ENCODE data around the gene KRTAP29-1.
"Not testable (repeated sequence)": the region's sequence is repeated elsewhere in the genome, so short reads cannot be mapped to it uniquely, and the experiment has no call there.

The KRTAP29-1 gene

GRCh38 chr17:41296846-41297245 lies 5.8 kb downstream of the KRTAP29-1 start:
- no peak for DNase-seq

DNA sequence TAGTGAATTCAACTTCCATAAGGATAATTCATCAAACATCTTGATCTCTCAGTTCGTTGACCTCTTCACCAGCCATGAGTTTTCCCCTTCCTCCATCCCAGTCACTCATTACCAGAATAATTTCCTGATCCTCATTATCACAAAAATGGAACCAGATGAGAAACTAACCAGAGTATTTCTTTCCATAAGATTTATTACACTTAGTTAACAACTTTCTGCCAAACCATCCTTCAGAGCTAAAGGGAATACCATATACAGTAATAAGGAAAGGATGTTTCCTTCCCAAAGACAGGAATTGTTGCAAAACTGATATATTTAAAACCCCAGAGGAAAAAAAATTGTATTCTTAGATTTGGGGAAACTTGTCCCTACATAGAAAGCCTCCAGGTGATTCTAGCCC lies 8.6 kb downstream of the KRTAP29-1 start:
- no peak for DNase-seq

DNA sequence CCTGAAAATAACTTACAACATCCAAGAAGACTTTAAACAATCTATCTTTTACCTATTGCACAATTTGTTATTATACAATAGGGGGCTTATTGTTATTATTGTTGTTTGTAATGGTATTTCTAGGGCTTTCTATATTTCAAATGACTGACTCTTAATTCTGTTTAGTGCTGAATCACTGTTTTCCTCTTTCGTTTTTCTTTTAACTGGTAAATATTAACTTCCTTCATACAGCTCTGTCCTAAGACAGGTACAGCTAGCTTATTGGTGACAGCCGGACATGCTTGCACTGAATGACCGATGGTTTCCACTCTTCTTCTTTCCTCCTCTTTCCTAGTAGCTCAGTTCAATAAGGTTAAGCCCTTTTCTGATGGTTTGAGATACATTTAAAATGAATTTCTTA lies 15.6 kb downstream of the KRTAP29-1 start:
- DNase-seq: no peak

GRCh38 chr17:41284546-41284945 lies 18.1 kb downstream of the KRTAP29-1 start:
- DNase-seq: no peak

DNA sequence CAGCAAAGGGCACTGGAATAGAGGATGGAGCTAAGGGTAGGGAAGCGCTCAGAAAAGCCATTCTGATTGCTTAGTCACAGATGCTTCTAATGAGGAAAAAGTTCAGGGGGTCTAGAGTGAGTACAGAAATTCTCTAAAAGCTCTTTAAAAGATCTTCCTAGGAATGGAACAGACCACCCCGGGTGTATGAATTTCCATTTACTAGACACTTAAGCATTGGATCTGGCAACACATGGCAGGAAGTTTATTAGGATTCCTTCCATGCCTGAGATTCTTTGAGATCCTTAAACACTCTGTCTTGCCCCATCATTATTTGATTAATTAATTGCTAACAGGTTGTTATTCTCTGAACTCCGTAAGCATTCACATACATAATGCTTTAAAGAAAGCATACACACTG lies 18.6 kb downstream of the KRTAP29-1 start:
- no peak for DNase-seq

- DNase-seq: no peak
These were observed 24.3 kb downstream of the KRTAP29-1 start for GRCh38 chr17:41278176-41278955.

DNA sequence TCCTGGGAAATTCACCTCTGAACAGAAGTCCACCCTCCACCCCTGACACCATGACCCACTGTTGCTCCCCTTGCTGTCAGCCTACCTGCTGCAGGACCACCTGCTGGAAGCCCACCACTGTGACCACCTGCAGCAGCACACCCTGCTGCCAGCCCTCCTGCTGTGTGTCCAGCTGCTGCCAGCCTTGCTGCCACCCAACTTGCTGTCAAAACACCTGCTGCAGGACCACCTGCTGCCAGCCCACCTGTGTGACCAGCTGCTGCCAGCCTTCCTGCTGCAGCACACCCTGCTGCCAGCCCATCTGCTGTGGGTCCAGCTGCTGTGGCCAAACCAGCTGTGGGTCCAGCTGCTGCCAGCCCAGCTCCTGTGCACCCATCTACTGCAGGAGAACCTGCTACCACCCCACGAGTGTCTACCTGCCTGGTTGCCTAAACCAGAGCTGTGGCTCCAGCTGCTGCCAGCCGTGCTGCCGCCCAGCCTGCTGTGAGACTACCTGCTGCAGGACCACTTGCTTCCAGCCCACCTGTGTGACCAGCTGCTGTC lies 26.9 kb downstream of the KRTAP29-1 start, which contains the start of gene KRTAP9-7:
Gene KRTAP9-7, plus strand, starts transcription at position 51 of the 543 bp plus-strand sequence. Its CDS starts 0 bp downstream, at position 51.
- not testable (repeated sequence) for DNase-seq

GRCh38 chr17:41271858-41272257 lies 30.8 kb downstream of the KRTAP29-1 start:
- DNase-seq: no peak

GRCh38 chr17:41271323-41271722 lies 31.3 kb downstream of the KRTAP29-1 start:
- DNase-seq: not testable (repeated sequence)

DNA sequence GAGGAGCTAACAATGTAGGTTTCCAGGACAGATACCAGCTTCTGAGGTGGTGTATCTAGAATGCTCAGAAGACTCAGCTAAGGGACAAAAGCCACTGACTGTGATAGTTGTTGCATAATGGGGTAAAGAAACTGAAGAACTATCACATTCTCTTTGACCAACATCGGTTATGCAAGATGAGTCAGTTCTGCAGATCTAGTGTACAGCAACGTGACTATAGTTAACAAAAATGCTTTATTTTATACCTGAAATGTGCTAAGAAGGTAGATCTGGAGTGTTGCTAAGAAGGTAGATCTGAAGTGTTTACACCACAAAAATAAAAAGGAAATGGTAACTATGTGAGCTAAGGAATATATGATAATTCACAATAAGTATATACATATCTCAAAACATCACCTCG lies 34.9 kb downstream of the KRTAP29-1 start:
- no peak for DNase-seq

DNA sequence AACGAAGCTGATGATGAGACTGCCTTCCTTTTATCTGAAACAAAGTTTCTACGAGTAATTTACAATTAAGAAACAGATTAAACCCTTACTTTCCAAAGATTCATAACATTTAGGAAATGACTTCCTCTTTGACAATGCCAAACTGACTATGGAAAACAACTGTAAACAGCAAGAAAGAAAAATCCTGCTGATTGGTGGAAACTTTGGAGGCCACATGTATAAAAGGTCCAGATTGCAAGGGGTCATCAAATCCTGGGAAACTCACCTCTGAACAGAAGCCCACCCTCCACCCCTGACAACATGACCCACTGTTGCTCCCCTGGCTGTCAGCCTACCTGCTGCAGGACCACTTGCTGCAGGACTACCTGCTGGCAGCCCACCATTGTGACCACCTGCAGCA lies 37.6 kb downstream of the KRTAP29-1 start, which contains the start of gene KRTAP9-6:
Gene KRTAP9-6, plus strand, starts transcription at position 301 of the 400 bp plus-strand sequence. Its CDS starts 0 bp downstream, at position 301.
- DNase-seq: no peak

DNA sequence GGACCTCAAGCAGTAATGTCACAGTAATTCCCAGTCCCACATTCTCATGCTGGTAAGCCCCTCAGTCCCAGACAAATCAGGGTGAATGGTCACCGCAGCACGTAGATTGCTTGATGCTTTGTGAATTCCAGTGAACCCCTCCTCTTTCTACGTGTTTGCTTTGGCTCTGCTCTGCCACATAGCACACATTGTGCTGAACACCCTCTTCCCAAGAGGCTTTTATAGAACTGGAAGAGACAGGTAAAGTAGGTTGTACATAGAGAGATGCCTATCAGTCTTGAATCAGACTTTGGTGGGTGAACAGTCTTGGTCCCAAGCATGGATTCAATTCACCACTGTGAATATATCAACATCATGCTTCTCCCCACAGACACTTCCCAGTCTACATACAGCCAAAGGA lies 38.1 kb downstream of the KRTAP29-1 start:
- no peak for DNase-seq

- no peak for DNase-seq
These were observed 39.4 kb downstream of the KRTAP29-1 start for GRCh38 chr17:41263212-41263611.

GRCh38 chr17:41258406-41258805 lies 44.2 kb downstream of the KRTAP29-1 start:
- DNase-seq: no peak

- DNase-seq: no peak
These were observed 46.4 kb downstream of the KRTAP29-1 start for GRCh38 chr17:41256291-41256685.

DNA sequence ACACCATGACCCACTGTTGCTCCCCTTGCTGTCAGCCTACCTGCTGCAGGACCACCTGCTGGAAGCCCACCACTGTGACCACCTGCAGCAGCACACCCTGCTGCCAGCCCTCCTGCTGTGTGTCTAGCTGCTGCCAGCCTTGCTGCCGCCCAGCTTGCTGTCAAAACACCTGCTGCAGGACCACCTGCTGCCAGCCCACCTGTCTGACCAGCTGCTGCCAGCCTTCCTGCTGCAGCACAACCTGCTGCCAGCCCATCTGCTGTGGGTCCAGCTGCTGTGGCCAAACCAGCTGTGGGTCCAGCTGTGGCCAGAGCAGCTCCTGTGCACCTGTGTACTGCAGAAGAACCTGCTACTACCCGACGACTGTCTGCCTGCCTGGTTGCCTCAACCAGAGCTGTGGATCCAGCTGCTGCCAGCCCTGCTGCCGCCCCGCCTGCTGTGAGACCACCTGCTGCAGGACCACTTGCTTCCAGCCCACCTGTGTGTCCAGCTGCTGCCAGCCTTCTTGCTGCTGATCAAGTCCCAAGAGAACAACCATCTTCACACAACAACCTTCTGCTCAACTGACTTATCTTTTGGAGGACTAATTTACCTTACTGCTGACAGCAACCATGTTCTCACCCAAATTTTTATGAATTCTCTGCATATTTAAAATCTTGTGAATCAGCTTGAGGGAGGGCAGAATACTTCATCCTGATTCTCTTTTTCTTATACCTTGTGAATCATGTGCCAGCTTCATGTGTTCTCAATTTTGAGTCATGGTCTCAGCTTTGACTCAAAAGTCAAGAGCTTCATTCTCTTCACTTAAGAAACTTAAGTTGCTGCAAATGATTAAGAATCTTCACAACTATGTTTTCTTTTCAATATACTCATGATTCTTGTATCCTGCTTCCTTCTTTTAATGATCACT lies 47.0 kb downstream of the KRTAP29-1 start, which contains the start of gene KRTAP9-9:
Gene KRTAP9-9, plus strand, starts transcription at position 4 of the 910 bp plus-strand sequence.
- not testable (repeated sequence) for DNase-seq

GRCh38 chr17:41254861-41255260 lies 47.8 kb downstream of the KRTAP29-1 start:
- no peak for DNase-seq

Data from stimulated activated CD8-positive, alpha-beta memory T cell treated with anti-CD3 and anti-CD28 coated beads, Interleukin-4, amount 100 ng/mL, for 48 hours (primary cell).